ENCODE results near the gene SPARC.

DNA sequence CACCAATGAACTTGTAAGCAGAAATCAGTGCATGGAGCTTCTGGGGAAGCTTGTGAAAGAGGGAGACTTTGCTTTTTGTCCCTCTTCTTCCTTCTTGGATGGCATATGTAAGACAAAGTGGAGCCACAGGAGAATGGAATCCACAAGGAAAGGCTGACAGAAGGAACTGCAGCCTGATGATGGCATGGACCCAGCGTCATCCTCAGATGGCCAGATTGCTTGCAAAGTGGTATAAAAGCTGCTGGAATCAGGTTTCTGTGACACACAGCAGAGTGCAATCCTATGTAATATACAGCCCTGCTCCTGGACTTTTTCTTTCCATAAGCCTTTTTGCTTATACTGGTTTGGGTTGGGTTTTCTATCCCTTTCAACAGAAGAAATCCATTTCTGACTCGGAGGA is 31.4 kb upstream of the SPARC start:
- TF ChIP-seq, protein P1, sequence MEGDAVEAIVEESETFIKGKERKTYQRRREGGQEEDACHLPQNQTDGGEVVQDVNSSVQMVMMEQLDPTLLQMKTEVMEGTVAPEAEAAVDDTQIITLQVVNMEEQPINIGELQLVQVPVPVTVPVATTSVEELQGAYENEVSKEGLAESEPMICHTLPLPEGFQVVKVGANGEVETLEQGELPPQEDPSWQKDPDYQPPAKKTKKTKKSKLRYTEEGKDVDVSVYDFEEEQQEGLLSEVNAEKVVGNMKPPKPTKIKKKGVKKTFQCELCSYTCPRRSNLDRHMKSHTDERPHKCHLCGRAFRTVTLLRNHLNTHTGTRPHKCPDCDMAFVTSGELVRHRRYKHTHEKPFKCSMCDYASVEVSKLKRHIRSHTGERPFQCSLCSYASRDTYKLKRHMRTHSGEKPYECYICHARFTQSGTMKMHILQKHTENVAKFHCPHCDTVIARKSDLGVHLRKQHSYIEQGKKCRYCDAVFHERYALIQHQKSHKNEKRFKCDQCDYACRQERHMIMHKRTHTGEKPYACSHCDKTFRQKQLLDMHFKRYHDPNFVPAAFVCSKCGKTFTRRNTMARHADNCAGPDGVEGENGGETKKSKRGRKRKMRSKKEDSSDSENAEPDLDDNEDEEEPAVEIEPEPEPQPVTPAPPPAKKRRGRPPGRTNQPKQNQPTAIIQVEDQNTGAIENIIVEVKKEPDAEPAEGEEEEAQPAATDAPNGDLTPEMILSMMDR (IDR thresholded peaks at IDR 0.05) = no peak
- TF ChIP-seq POLR2A (IDR thresholded peaks at IDR 0.05) = no peak
